ENCODE results near the gene TRIP12.
"Not testable (repeated sequence)": the region's sequence is repeated elsewhere in the genome, so short reads cannot be mapped to it uniquely, and the experiment has no call there.

The TRIP12 gene

GRCh38 chr2:229920011-229920641, 1.7 kb downstream of the TRIP12 start:
- DNase-seq (ENCODE audit: low read depth in 2 of 2) = no peak

GRCh38 chr2:229917793-229918192, 4.0 kb downstream of the TRIP12 start:
- DNase-seq (ENCODE audit: low read depth in 2 of 2) = no peak

GRCh38 chr2:229914171-229914570, 7.6 kb downstream of the TRIP12 start:
- DNase-seq (ENCODE audit: low read depth in 2 of 2) = no peak

- DNase-seq (ENCODE audit: low read depth in 2 of 2) = no peak
Measured at GRCh38 chr2:229910832-229911412, 10.9 kb downstream of the TRIP12 start.

- DNase-seq (ENCODE audit: low read depth in 2 of 2) = no peak
Measured at GRCh38 chr2:229910147-229910831, 11.5 kb downstream of the TRIP12 start.

GRCh38 chr2:229909090-229909489, 12.7 kb downstream of the TRIP12 start:
- no peak for DNase-seq (ENCODE audit: low read depth in 2 of 2)

GRCh38 chr2:229905601-229906000, 16.2 kb downstream of the TRIP12 start:
- DNase-seq (ENCODE audit: low read depth in 2 of 2) = no peak

GRCh38 chr2:229903037-229903436, 18.8 kb downstream of the TRIP12 start:
- no peak for DNase-seq (ENCODE audit: low read depth in 2 of 2)

- peak; percentile 69 to 77 for DNase-seq (ENCODE audit: low read depth in 2 of 2)
Measured at GRCh38 chr2:229901819-229902218, 20.0 kb downstream of the TRIP12 start.

GRCh38 chr2:229900514-229900913, 21.3 kb downstream of the TRIP12 start:
- DNase-seq (ENCODE audit: low read depth in 2 of 2) = not testable (repeated sequence)

GRCh38 chr2:229900012-229900411, 21.8 kb downstream of the TRIP12 start:
- DNase-seq (ENCODE audit: low read depth in 2 of 2) = no peak

- no peak for DNase-seq (ENCODE audit: low read depth in 2 of 2)
Measured at GRCh38 chr2:229899604-229900003, 22.2 kb downstream of the TRIP12 start.

- DNase-seq (ENCODE audit: low read depth in 2 of 2) = no peak
Measured at GRCh38 chr2:229896857-229897256, 25.0 kb downstream of the TRIP12 start.

GRCh38 chr2:229889023-229889422, 32.8 kb downstream of the TRIP12 start:
- DNase-seq (ENCODE audit: low read depth in 2 of 2) = no peak

- DNase-seq (ENCODE audit: low read depth in 2 of 2) = no peak
Measured at GRCh38 chr2:229888031-229888430, 33.8 kb downstream of the TRIP12 start.

- DNase-seq (ENCODE audit: low read depth in 2 of 2) = no peak
Measured at GRCh38 chr2:229887441-229887840, 34.4 kb downstream of the TRIP12 start.

GRCh38 chr2:229884775-229885699, 36.8 kb downstream of the TRIP12 start:
- no peak for DNase-seq (ENCODE audit: low read depth in 2 of 2)

GRCh38 chr2:229882583-229882982, 39.2 kb downstream of the TRIP12 start:
- no peak for DNase-seq (ENCODE audit: low read depth in 2 of 2)

GRCh38 chr2:229880892-229881586, 40.8 kb downstream of the TRIP12 start:
- DNase-seq (ENCODE audit: low read depth in 2 of 2) = no peak

GRCh38 chr2:229879191-229879950, 42.4 kb downstream of the TRIP12 start:
- DNase-seq (ENCODE audit: low read depth in 2 of 2) = no peak

GRCh38 chr2:229875549-229875948, 46.3 kb downstream of the TRIP12 start:
- no peak for DNase-seq (ENCODE audit: low read depth in 2 of 2)
